HG03025 (cell line): ENCODE measurements around the gene TMEM161A.
"Not testable (repeated sequence)": the region's sequence is repeated elsewhere in the genome, so short reads cannot be mapped to it uniquely, and the experiment has no call there.

ENCODE experiments used
- ATAC-seq: cut with Tn5 transposase; IDR thresholded peaks from one replicate; pipeline ENCODE4 v1.9.1; 2021; ENCODE audit warnings: mild to moderate bottlenecking, moderate library complexity; ENCODE audit not compliant: unreplicated experiment, low FRiP score

Gene TMEM161A

GRCh38 chr19:19157808-19158207 lies 19.5 kb upstream of the TMEM161A start:
- no peak for ATAC-seq

- peak; percentile 59 for ATAC-seq
Measured at GRCh38 chr19:19155495-19156219, 17.4 kb upstream of the TMEM161A start.

GRCh38 chr19:19154768-19155494 lies 16.7 kb upstream of the TMEM161A start:
- no peak for ATAC-seq

GRCh38 chr19:19152668-19153384 lies 14.5 kb upstream of the TMEM161A start:
- ATAC-seq, result no peak

GRCh38 chr19:19151418-19151817 lies 13.1 kb upstream of the TMEM161A start:
- no peak for ATAC-seq

- ATAC-seq, result no peak
Measured at GRCh38 chr19:19149435-19149834, 11.2 kb upstream of the TMEM161A start.

GRCh38 chr19:19148504-19148903 lies 10.2 kb upstream of the TMEM161A start:
- ATAC-seq, result not testable (repeated sequence)

GRCh38 chr19:19147344-19147743 lies 9.1 kb upstream of the TMEM161A start:
- ATAC-seq, result no peak

- ATAC-seq, result no peak
Measured at GRCh38 chr19:19146865-19147264, 8.6 kb upstream of the TMEM161A start.

GRCh38 chr19:19145684-19146608 lies 7.7 kb upstream of the TMEM161A start:
- ATAC-seq, result no peak

GRCh38 chr19:19145281-19145680 lies 7.0 kb upstream of the TMEM161A start:
- no peak for ATAC-seq

GRCh38 chr19:19142347-19142746 lies 4.1 kb upstream of the TMEM161A start:
- no peak for ATAC-seq

- ATAC-seq, result no peak
Measured at GRCh38 chr19:19140476-19140875, 2.2 kb upstream of the TMEM161A start.

GRCh38 chr19:19139876-19140229 lies 1.6 kb upstream of the TMEM161A start:
- no peak for ATAC-seq

GRCh38 chr19:19137556-19138108 lies 646 bp downstream of the TMEM161A start:
- ATAC-seq, result no peak

- not testable (repeated sequence) for ATAC-seq
Measured at GRCh38 chr19:19135713-19136112, 2.6 kb downstream of the TMEM161A start.

- ATAC-seq, result no peak
Measured at GRCh38 chr19:19134687-19135158, 3.6 kb downstream of the TMEM161A start.

GRCh38 chr19:19133985-19134384 lies 4.3 kb downstream of the TMEM161A start:
- ATAC-seq, result no peak

- ATAC-seq, result no peak
Measured at GRCh38 chr19:19132912-19133311, 5.4 kb downstream of the TMEM161A start.

- no peak for ATAC-seq
Measured at GRCh38 chr19:19131989-19132388, 6.3 kb downstream of the TMEM161A start.
